ENCODE measurements around the gene SCYGR3. TPM values are rescaled to one million over a fixed set of nuclear protein-coding genes. Genes with fewer than 3 reads are reported as not detected.
"Not testable (repeated sequence)": the region's sequence is repeated elsewhere in the genome, so short reads cannot be mapped to it uniquely, and the experiment has no call there.

The SCYGR3 gene
- total RNA-seq, 5 donors from 2014 or later (not counting 1 experiment from before 2014, with no cell fraction given), result not detected

GRCh38 chr2:227608561-227609338 lies 5.9 kb downstream of the SCYGR3 start:
- no peak overlapping the region for H3K27ac Mint-ChIP-seq
- no peaks in the 10 kb centered on the region for H3K36me3 ChIP-seq (ENCODE audit: control insufficient read depth in 2 of 2, extremely low read depth in 1 of 2, insufficient read depth in 1 of 2, low read length in 1 of 2)
- no peaks in the 10 kb centered on the region for H3K4me1 ChIP-seq (ENCODE audit: control insufficient read depth in 1 of 2, extremely low read depth in 1 of 2, insufficient read depth in 2 of 2, low read length in 2 of 2)
- ChIA-PET CTCF (interaction anchor here in 1 of 2 donors (0.6 to 0.7 kb wide), 2 partner anchors 49 to 232 kb away, joined by 4 to 5 read pairs; no protein-coding TSS in a partner anchor), POLR2A (interaction anchor here in 1 of 2 donors (0.7 kb wide), 1 partner anchor 230 kb away, joined by 3 read pairs; no protein-coding TSS in a partner anchor)
- DNase-seq, result peak in 6 of 35 experiments; percentile 0 to 14 (median 6)
- peaks cover 2 to 34% of the 10 kb centered on the region in 2 experiments for H3K27me3 ChIP-seq (replicated peaks in 1 of 2; ENCODE audit: control insufficient read depth in 2 of 2, extremely low read depth in 1 of 2, insufficient read depth in 2 of 2, low read length in 1 of 2)
- H3K27ac ChIP-seq (ENCODE audit: low read length), result no peak overlapping the region
- peaks cover 33 to 37% of the 10 kb centered on the region in 2 donors for H3K27me3 Mint-ChIP-seq
- WGBS (ENCODE audit: insufficient coverage), result 16% methylated on average over 10 of the region's 16 CpGs
- no peak for ATAC-seq (replicated peaks in 1 of 4)
- peaks cover 12 to 21% (median 12%) of the 10 kb centered on the region in 3 donors for H3K4me1 Mint-ChIP-seq
- H3K9me3 Mint-ChIP-seq, result no peaks in the 10 kb centered on the region
- H3K9me3 ChIP-seq, result no peaks in the 10 kb centered on the region
- H3K36me3 Mint-ChIP-seq, result no peaks in the 10 kb centered on the region
- H3K4me3 ChIP-seq (ENCODE audit: control insufficient read depth in 1 of 2, extremely low read depth in 1 of 2, low read length in 1 of 2), result no peak overlapping the region
- H3K4me3 Mint-ChIP-seq, result no peak overlapping the region

- no peak overlapping the region for H3K4me3 Mint-ChIP-seq
- H3K27me3 Mint-ChIP-seq, result peaks cover 37 to 41% of the 10 kb centered on the region in 2 donors
- CTCF ChIA-PET, result interaction anchor here (0.7 kb wide), 2 partner anchors 92 to 231 kb away, joined by 5 read pairs; no protein-coding TSS in a partner anchor
- no peaks in the 10 kb centered on the region for H3K9me3 Mint-ChIP-seq
- no peaks in the 10 kb centered on the region for H3K36me3 ChIP-seq (ENCODE audit: control insufficient read depth in 2 of 2, extremely low read depth in 1 of 2, insufficient read depth in 1 of 2, low read length in 1 of 2)
- H3K27me3 ChIP-seq (replicated peaks in 1 of 2; ENCODE audit: control insufficient read depth in 2 of 2, extremely low read depth in 1 of 2, insufficient read depth in 2 of 2, low read length in 1 of 2), result peaks cover 2 to 31% of the 10 kb centered on the region in 2 experiments
- H3K4me1 Mint-ChIP-seq, result peaks cover 12 to 21% (median 12%) of the 10 kb centered on the region in 3 donors
- no peak overlapping the region for H3K4me3 ChIP-seq (ENCODE audit: control insufficient read depth in 1 of 2, extremely low read depth in 1 of 2, low read length in 1 of 2)
- no CpG with 5 or more reads among the region's 3 CpGs for WGBS (ENCODE audit: insufficient coverage)
- DNase-seq (no peak), ATAC-seq (replicated peaks in 1 of 4) (no peak)
- no peak overlapping the region for H3K27ac ChIP-seq (ENCODE audit: low read length)
- no peaks in the 10 kb centered on the region for H3K36me3 Mint-ChIP-seq
- H3K27ac Mint-ChIP-seq, result no peak overlapping the region
- H3K4me1 ChIP-seq (ENCODE audit: control insufficient read depth in 1 of 2, extremely low read depth in 1 of 2, insufficient read depth in 2 of 2, low read length in 2 of 2), result no peaks in the 10 kb centered on the region
- H3K9me3 ChIP-seq, result no peaks in the 10 kb centered on the region
- POLR2A ChIA-PET, result no interaction called here
Observed at GRCh38 chr2:227607941-227608340, 6.7 kb downstream of the SCYGR3 start.

- H3K4me3 ChIP-seq (ENCODE audit: control insufficient read depth in 1 of 2, extremely low read depth in 1 of 2, low read length in 1 of 2), result no peak overlapping the region
- Mint-ChIP-seq H3K27ac (no peak overlapping the region), H3K4me1 (peaks cover 12 to 21% (median 12%) of the 10 kb centered on the region in 3 donors), H3K36me3 (no peaks in the 10 kb centered on the region), H3K27me3 (peaks cover 31 to 38% of the 10 kb centered on the region in 2 donors), H3K9me3 (no peaks in the 10 kb centered on the region), H3K4me3 (no peak overlapping the region)
- ChIA-PET CTCF (no interaction called here), POLR2A (no interaction called here)
- H3K4me1 ChIP-seq (ENCODE audit: control insufficient read depth in 1 of 2, extremely low read depth in 1 of 2, insufficient read depth in 2 of 2, low read length in 2 of 2), result no peaks in the 10 kb centered on the region
- H3K27me3 ChIP-seq (replicated peaks in 1 of 2; ENCODE audit: control insufficient read depth in 2 of 2, extremely low read depth in 1 of 2, insufficient read depth in 2 of 2, low read length in 1 of 2), result peaks cover 2 to 33% of the 10 kb centered on the region in 2 experiments
- H3K36me3 ChIP-seq (ENCODE audit: control insufficient read depth in 2 of 2, extremely low read depth in 1 of 2, insufficient read depth in 1 of 2, low read length in 1 of 2), result no peaks in the 10 kb centered on the region
- no peak for ATAC-seq (replicated peaks in 1 of 4)
- no peaks in the 10 kb centered on the region for H3K9me3 ChIP-seq
- WGBS (ENCODE audit: insufficient coverage), result 100% methylated on average over 1 of the region's 1 CpG
- no peak for DNase-seq
- H3K27ac ChIP-seq (ENCODE audit: low read length), result no peak overlapping the region
Observed at GRCh38 chr2:227606476-227606875, 8.2 kb downstream of the SCYGR3 start.

GRCh38 chr2:227602358-227602757 lies 12.3 kb downstream of the SCYGR3 start:
- no peak for ATAC-seq (replicated peaks in 1 of 4)
- peaks cover 38 to 44% of the 10 kb centered on the region in 2 donors for H3K27me3 Mint-ChIP-seq
- CTCF ChIA-PET, result no interaction called here
- POLR2A ChIA-PET, result no interaction called here
- H3K36me3 ChIP-seq (ENCODE audit: control insufficient read depth in 2 of 2, extremely low read depth in 1 of 2, insufficient read depth in 1 of 2, low read length in 1 of 2), result no peaks in the 10 kb centered on the region
- H3K9me3 Mint-ChIP-seq, result no peaks in the 10 kb centered on the region
- peaks cover 2 to 33% of the 10 kb centered on the region in 2 experiments for H3K27me3 ChIP-seq (replicated peaks in 1 of 2; ENCODE audit: control insufficient read depth in 2 of 2, extremely low read depth in 1 of 2, insufficient read depth in 2 of 2, low read length in 1 of 2)
- H3K4me1 ChIP-seq (ENCODE audit: control insufficient read depth in 1 of 2, extremely low read depth in 1 of 2, insufficient read depth in 2 of 2, low read length in 2 of 2), result no peaks in the 10 kb centered on the region
- no peaks in the 10 kb centered on the region for H3K9me3 ChIP-seq
- no CpG with 5 or more reads among the region's 3 CpGs for WGBS (ENCODE audit: insufficient coverage)
- no peak overlapping the region for H3K27ac Mint-ChIP-seq
- H3K4me3 ChIP-seq (ENCODE audit: control insufficient read depth in 1 of 2, extremely low read depth in 1 of 2, low read length in 1 of 2), result no peak overlapping the region
- no peak overlapping the region for H3K4me3 Mint-ChIP-seq
- peaks cover 0 to 6% (median under 1%) of the 10 kb centered on the region in 3 donors for H3K4me1 Mint-ChIP-seq
- no peaks in the 10 kb centered on the region for H3K36me3 Mint-ChIP-seq
- DNase-seq, result no peak
- no peak overlapping the region for H3K27ac ChIP-seq (ENCODE audit: low read length)

GRCh38 chr2:227598835-227599503 lies 15.7 kb downstream of the SCYGR3 start, which contains the start of gene SCYGR2:
Gene SCYGR2 (plus strand): TSS chr2:227598893. CDS start chr2:227598893, 0 bp downstream.
- H3K27ac Mint-ChIP-seq; POLR2A ChIA-PET; H3K27ac ChIP-seq (ENCODE audit: low read length); CTCF ChIA-PET; H3K9me3 ChIP-seq; ATAC-seq (replicated peaks in 1 of 4); DNase-seq; H3K4me3 ChIP-seq (ENCODE audit: control insufficient read depth in 1 of 2, extremely low read depth in 1 of 2, low read length in 1 of 2); H3K36me3 Mint-ChIP-seq; H3K4me1 Mint-ChIP-seq; H3K4me3 Mint-ChIP-seq; H3K36me3 ChIP-seq (ENCODE audit: control insufficient read depth in 2 of 2, extremely low read depth in 1 of 2, insufficient read depth in 1 of 2, low read length in 1 of 2); H3K4me1 ChIP-seq (ENCODE audit: control insufficient read depth in 1 of 2, extremely low read depth in 1 of 2, insufficient read depth in 2 of 2, low read length in 2 of 2); H3K9me3 Mint-ChIP-seq: not testable (repeated sequence)
- WGBS (ENCODE audit: insufficient coverage), result 93% methylated on average over 1 of the region's 16 CpGs
- H3K27me3 Mint-ChIP-seq, result peaks cover 29 to 52% of the 10 kb centered on the region in 2 donors
- H3K27me3 ChIP-seq (replicated peaks in 1 of 2; ENCODE audit: control insufficient read depth in 2 of 2, extremely low read depth in 1 of 2, insufficient read depth in 2 of 2, low read length in 1 of 2), result peaks cover 0 to 32% of the 10 kb centered on the region in 2 experiments

GRCh38 chr2:227597998-227598397 lies 16.6 kb downstream of the SCYGR3 start:
- peaks cover 0 to 32% of the 10 kb centered on the region in 2 experiments for H3K27me3 ChIP-seq (replicated peaks in 1 of 2; ENCODE audit: control insufficient read depth in 2 of 2, extremely low read depth in 1 of 2, insufficient read depth in 2 of 2, low read length in 1 of 2)
- Mint-ChIP-seq H3K27ac (no peak overlapping the region), H3K9me3 (no peaks in the 10 kb centered on the region), H3K36me3 (no peaks in the 10 kb centered on the region), H3K4me3 (no peak overlapping the region), H3K4me1 (peaks cover 0 to 6% (median under 1%) of the 10 kb centered on the region in 3 donors), H3K27me3 (peaks cover 29 to 51% of the 10 kb centered on the region in 2 donors)
- DNase-seq (no peak), ATAC-seq (replicated peaks in 1 of 4) (no peak)
- H3K36me3 ChIP-seq (ENCODE audit: control insufficient read depth in 2 of 2, extremely low read depth in 1 of 2, insufficient read depth in 1 of 2, low read length in 1 of 2), result no peaks in the 10 kb centered on the region
- ChIA-PET CTCF (no interaction called here), POLR2A (no interaction called here)
- no peak overlapping the region for H3K27ac ChIP-seq (ENCODE audit: low read length)
- H3K4me3 ChIP-seq (ENCODE audit: control insufficient read depth in 1 of 2, extremely low read depth in 1 of 2, low read length in 1 of 2), result no peak overlapping the region
- H3K4me1 ChIP-seq (ENCODE audit: control insufficient read depth in 1 of 2, extremely low read depth in 1 of 2, insufficient read depth in 2 of 2, low read length in 2 of 2), result no peaks in the 10 kb centered on the region
- 88% methylated on average over 1 of the region's 4 CpGs for WGBS (ENCODE audit: insufficient coverage)
- H3K9me3 ChIP-seq, result no peaks in the 10 kb centered on the region
